Stimulated activated naive CD8-positive, alpha-beta T cell treated with anti-CD3 and anti-CD28 coated beads, Interleukin-15, Interleukin-2, amounts not matched to agents 100 U/mL and 50 U/mL, for 24 hours (primary cell): ENCODE data around the gene TAGLN2.
"Not testable (repeated sequence)": the region's sequence is repeated elsewhere in the genome, so short reads cannot be mapped to it uniquely, and the experiment has no call there.

Experiments
- ATAC-seq: fragments of 150-1000 bp; cut with Tn5 transposase; one replicate; pipeline ENCODE4 v1.10.0; 2021
- DNase-seq: peaks from one replicate; pipeline ENCODE4 v3.0.0; 2021

The TAGLN2 gene

GRCh38 chr1:159899634-159900033 is 25.7 kb downstream of the TAGLN2 start:
- ATAC-seq = not testable (repeated sequence)

GRCh38 chr1:159898527-159898926 is 26.8 kb downstream of the TAGLN2 start:
- ATAC-seq (no peak), DNase-seq (no peak)

More at GRCh38 chr1:159899634-159900033, 25.7 kb downstream of the TAGLN2 start:
- not testable (repeated sequence) for DNase-seq

DNA sequence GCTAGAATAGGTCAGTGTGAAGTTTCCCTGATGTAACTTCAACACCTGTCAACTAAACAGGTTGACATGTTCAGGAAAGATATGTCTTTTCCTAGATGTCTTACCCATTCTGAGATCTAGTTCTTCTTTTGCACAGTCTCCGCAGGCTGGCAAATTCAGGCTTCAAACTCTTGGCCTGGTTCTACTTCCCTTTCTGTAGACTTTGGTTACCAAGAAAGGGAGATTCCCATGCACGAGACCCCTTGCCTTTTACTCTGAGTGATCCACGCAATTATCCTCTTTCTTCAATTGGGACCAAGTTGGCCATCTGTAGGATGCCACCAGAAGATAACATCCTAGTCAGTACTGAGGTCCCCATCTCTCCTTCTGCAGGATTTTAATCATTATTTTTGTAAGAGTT is 27.3 kb downstream of the TAGLN2 start:
- DNase-seq (no peak), ATAC-seq (no peak)

DNA sequence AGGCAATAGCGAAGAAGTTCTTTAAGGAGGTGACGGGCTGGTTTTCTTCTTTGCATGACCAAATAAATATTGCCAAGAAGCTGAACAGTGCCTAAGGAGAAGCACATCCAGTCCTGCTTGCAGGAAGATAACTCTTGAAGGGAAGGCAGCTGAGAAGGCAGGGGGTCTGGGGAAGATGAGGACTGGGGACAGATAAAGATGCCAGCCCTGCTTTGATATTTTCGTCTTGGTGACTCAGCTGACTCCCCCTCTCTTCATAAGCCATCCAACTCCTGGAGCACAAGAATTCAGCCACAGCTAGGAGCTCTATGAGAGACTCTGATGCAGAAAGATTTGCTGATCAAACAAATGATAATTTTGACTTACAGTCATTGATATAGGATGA is 28.8 kb downstream of the TAGLN2 start:
- ATAC-seq (no peak), DNase-seq (no peak)

- ATAC-seq (no peak), DNase-seq (no peak)
These were observed 29.3 kb downstream of the TAGLN2 start for GRCh38 chr1:159895836-159896545.

GRCh38 chr1:159895286-159895685 is 30.0 kb downstream of the TAGLN2 start:
- ATAC-seq = no peak
- no peak for DNase-seq

DNA sequence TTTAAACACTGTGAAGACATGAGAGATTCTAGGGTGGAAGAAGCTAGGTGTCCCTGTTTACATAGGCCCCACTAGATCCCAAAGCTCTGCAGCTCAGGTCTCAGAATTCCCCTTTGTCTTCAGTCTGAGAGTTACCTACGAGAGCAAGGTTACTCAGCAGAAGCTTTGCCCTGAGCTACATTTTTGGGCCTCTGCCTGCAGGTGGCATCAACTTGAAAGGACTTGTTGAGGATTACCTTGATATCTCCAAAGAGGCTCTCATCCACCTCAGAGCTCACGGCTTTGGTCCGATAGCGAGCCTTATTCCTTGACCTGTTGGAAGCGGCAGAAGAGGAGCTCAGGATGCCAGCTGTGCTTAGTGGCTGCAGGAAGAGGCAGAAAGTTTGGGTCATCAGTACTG is 32.4 kb downstream of the TAGLN2 start:
- DNase-seq (no peak), ATAC-seq (no peak)

DNA sequence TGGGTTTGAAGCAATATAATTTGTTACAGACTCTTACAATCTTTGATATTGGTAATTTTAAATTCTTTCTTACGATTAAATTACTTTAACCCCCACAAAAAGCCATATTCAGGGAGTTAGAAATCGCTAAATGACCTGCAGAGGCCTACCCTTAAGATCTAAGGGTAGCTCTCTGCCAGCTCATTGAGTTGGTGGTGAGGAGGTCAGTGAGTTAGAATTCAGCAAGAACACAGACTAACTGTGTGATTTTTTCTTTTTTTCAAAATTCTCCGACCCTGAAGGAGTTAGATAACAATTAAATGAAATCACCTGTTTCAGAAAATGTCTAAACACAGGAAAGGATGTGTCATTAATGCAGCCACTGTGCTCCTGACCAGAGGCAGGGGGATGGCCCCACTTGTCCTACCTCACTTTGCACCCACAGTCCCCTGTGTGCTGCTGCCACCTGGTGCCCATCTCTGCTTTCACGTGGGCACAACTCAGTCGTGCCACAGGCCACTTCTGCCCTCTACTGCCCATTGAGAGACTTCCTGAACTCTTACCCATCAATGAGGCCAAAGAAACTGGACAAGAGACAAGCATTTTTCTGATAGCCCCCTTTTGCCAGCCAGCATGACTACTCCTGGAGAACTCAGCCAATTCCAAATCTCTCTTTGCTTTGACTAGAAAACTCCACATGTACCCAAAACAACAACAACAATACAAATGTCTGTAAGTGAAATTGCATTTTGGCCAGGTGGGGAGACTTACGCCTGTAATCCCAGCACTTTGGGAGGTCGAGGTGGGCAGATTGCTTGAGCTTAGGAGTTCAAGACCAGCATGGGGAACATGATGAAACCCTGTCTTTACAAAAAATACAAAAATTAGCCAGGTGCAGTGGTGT is 33.8 kb downstream of the TAGLN2 start:
- peak; percentile 96 for ATAC-seq
- DNase-seq = peak; percentile 85

DNA sequence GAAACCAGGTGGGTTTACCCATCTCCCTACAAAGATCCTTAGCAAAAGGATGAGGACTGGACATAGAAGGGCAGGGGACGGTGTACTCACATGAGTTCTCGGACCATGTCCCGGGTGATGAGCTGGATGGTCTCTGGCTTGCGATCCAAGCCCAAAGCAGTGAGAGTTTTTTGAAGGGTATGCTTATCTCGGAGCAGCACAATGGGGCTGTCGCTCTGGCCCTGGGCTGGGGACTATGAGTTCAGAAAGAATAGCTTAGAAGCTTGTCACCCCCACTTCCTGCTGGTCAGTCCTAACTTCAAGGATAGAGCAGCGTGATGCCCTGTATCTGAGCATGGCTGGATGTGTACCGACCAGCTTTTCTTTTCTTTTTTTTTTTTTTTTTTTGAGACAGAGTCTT is 34.9 kb downstream of the TAGLN2 start:
- ATAC-seq = no peak
- no peak for DNase-seq

DNA sequence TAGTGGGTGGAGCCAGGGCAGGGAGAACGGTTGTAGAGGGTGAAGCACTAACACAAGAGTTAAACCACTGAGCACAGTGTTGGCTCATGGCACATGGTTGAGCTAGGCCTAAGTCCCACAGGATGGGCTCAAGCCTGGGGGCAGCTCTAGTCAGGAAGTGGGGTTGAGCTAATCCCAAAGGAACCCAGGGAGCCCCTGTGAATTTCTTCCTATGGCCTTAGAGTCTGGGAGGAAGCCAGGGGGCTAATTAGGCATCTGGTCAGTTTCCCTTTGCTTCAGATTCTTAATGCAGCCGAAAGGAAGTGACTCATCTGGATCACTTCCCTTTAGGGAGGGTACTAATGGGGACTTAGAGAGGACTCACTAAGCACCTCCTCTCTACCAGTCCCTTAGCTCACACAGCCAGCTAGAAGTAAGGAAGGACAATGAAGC is 35.5 kb downstream of the TAGLN2 start:
- ATAC-seq (no peak), DNase-seq (no peak)

DNA sequence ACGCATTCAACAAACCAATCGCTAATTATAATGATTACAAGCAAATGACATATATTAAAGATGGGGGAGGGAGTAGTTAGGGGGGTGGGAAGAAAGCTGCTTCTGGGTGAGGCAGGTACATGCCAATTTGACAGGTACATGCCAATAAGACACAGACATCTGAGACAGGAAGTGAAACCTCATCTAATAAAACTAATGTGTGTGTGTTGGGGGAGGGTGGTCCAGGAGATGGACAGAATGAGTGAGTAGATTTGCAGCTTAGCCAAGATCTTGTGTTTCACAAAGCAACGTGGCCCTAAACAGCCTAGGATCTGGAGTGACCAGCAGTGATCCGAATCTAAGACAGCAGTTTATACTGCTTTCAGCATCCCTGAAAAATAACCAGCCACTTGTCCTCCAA is 36.1 kb downstream of the TAGLN2 start:
- ATAC-seq (no peak), DNase-seq (no peak)

DNA sequence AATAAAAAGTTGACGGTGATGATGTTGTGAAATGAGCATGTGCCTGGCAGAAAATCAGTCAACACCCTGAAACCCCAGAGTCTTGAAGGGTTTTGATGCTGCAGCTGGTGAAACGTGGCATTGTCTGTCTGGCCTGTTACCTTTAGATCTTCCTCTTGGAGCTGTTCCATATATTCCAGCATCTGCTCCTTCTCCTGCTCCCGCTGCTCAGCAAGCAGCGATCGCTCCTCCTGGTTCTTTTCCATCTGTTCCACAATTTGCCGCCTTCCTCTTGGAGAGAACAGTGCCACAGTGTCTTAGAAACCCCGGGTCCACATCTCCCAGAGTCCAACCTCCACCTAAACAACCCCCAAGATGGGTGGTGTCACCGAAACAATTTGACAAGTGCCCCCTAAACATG is 41.0 kb downstream of the TAGLN2 start:
- DNase-seq (no peak), ATAC-seq (no peak)

- DNase-seq (no peak), ATAC-seq (no peak)
These were observed 42.2 kb downstream of the TAGLN2 start for GRCh38 chr1:159883134-159883533.

GRCh38 chr1:159882527-159882862 is 42.8 kb downstream of the TAGLN2 start:
- DNase-seq (no peak), ATAC-seq (no peak)

GRCh38 chr1:159881622-159882526 is 43.4 kb downstream of the TAGLN2 start:
- DNase-seq (peak; percentile 26), ATAC-seq (no peak)

GRCh38 chr1:159880430-159880829 is 44.9 kb downstream of the TAGLN2 start:
- ATAC-seq (no peak), DNase-seq (no peak)

GRCh38 chr1:159879977-159880376 is 45.3 kb downstream of the TAGLN2 start:
- DNase-seq (no peak), ATAC-seq (no peak)

GRCh38 chr1:159879136-159879535 is 46.2 kb downstream of the TAGLN2 start:
- no peak for DNase-seq

GRCh38 chr1:159877695-159878444 is 47.4 kb downstream of the TAGLN2 start:
- DNase-seq (no peak), ATAC-seq (no peak)

More at GRCh38 chr1:159879136-159879535, 46.2 kb downstream of the TAGLN2 start:
- no peak for ATAC-seq

DNA sequence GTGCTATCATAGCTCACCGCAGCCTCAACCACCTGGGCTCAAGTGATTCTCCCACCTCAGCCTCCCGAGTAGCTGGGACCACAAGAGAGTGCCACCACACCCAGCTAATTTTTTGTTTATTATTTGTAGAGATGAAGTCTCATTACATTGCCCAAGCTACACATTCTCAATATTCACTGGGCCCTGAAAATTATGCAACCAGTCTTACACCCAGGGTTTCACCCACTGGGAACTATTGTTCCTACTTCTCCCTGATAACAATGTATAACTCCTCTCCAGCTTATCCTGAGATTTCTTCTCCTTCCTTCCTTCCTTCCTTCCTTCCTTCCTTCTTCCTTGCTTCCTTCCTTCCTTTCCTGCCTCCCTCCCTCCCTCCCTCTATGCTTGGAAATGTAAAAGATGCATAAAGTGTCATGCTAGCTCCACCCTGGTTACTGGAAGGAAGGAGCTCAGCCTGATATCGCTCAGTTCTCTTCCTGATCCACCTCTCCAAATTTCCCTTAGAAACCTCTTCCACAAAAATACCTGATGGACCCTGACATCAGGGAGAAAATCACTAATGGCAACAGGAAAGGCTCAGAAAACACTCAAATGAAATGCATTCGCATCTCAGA is 51.7 kb downstream of the TAGLN2 start:
- DNase-seq = no peak
- ATAC-seq = no peak

DNA sequence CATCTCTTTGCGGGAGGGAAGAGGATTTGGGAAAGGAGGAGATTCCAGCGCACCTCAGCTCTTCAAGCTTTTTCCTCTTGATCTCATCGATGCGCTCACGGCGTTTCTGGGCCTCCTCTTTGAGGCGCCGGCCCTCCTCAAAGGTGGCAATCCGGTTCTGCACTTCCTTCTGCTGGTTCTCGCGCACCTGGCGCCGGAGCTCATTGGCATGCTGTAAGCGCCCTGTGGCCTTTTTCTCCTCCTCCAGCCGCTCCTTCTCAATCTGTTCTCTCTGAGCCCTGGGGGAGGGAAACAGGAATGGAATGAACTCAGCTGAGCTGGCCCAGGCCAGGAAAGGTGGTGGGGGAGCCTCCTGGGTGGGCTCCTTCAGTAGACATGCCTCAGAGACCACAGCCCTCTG is 52.4 kb downstream of the TAGLN2 start:
- DNase-seq = no peak
- ATAC-seq = no peak
